ENCODE data around the gene PDP2.

DNA sequence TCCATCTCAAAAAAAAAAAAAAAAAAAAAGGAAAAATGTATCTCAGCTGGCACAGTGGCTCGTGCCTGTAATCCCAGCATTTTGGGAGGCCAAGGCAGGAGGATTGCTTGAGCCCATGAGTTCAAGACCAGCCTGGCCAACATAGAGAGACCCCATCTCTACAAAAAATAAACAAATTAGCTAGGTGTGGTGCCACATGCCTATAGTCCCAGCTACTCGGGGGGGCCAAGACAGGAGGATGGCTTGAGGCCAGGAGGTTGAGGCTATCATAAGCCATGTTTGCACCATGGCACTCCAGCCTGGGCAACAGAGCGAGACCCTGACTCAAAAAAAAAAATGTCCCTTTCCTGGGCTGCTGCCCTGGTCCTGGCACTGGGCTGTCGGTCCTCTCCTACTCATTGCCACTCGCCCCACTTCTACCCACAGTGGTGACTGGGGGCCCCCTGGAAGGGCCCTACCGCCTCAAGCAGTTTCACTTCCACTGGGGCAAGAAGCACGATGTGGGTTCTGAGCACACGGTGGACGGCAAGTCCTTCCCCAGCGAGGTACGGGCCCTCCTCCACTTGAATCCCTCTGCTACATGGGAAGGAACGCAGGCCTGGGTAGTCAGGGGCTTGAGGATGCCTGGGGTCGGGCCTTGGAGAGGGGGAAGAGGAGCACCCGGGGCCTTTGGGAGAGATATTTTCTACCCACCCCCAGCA, 30.1 kb upstream of the PDP2 start:
- TF ChIP-seq POLR2AphosphoS5 (IDR thresholded peaks at IDR 0.05; ENCODE audit: low read depth, low read length), result no peak
- TF ChIP-seq, protein P1, sequence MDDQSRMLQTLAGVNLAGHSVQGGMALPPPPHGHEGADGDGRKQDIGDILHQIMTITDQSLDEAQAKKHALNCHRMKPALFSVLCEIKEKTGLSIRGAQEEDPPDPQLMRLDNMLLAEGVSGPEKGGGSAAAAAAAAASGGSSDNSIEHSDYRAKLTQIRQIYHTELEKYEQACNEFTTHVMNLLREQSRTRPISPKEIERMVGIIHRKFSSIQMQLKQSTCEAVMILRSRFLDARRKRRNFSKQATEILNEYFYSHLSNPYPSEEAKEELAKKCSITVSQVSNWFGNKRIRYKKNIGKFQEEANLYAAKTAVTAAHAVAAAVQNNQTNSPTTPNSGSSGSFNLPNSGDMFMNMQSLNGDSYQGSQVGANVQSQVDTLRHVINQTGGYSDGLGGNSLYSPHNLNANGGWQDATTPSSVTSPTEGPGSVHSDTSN (IDR thresholded peaks at IDR 0.05), result no peak
- no peak for TF ChIP-seq JUND (IDR thresholded peaks at IDR 0.05)
- TF ChIP-seq, protein P2, sequence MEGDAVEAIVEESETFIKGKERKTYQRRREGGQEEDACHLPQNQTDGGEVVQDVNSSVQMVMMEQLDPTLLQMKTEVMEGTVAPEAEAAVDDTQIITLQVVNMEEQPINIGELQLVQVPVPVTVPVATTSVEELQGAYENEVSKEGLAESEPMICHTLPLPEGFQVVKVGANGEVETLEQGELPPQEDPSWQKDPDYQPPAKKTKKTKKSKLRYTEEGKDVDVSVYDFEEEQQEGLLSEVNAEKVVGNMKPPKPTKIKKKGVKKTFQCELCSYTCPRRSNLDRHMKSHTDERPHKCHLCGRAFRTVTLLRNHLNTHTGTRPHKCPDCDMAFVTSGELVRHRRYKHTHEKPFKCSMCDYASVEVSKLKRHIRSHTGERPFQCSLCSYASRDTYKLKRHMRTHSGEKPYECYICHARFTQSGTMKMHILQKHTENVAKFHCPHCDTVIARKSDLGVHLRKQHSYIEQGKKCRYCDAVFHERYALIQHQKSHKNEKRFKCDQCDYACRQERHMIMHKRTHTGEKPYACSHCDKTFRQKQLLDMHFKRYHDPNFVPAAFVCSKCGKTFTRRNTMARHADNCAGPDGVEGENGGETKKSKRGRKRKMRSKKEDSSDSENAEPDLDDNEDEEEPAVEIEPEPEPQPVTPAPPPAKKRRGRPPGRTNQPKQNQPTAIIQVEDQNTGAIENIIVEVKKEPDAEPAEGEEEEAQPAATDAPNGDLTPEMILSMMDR (IDR thresholded peaks at IDR 0.05), result no peak
- TF ChIP-seq, protein P3, sequence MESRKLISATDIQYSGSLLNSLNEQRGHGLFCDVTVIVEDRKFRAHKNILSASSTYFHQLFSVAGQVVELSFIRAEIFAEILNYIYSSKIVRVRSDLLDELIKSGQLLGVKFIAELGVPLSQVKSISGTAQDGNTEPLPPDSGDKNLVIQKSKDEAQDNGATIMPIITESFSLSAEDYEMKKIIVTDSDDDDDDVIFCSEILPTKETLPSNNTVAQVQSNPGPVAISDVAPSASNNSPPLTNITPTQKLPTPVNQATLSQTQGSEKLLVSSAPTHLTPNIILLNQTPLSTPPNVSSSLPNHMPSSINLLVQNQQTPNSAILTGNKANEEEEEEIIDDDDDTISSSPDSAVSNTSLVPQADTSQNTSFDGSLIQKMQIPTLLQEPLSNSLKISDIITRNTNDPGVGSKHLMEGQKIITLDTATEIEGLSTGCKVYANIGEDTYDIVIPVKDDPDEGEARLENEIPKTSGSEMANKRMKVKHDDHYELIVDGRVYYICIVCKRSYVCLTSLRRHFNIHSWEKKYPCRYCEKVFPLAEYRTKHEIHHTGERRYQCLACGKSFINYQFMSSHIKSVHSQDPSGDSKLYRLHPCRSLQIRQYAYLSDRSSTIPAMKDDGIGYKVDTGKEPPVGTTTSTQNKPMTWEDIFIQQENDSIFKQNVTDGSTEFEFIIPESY (IDR thresholded peaks at IDR 0.05; ENCODE audit: borderline replicate concordance, low read depth), result no peak
- TF ChIP-seq FOSL2 (IDR thresholded peaks at IDR 0.05; ENCODE audit: borderline replicate concordance, low read depth), result no peak
